AG04450 (cell line): ENCODE data around the gene FMC1. TPM values are rescaled to one million over a fixed set of nuclear protein-coding genes. Genes with fewer than 3 reads are reported as not detected.
A peak's percentile ranks its signal among the peaks of the same experiment; 100 is the strongest.
"Not testable (repeated sequence)": the region's sequence is repeated elsewhere in the genome, so short reads cannot be mapped to it uniquely, and the experiment has no call there.

Experiments used
- CTCF ChIA-PET: fragments of 300-600, 350-600 bp; formaldehyde crosslinking; extraction: SDS; loops from one replicate; lab custom pipeline; 2022; ENCODE audit warnings: antibody characterized with exemption, inconsistent platforms; lab: Charles Lee
- POLR2A ChIA-PET: fragments of 350-600 bp; formaldehyde crosslinking; extraction: SDS; loops from one replicate; lab custom pipeline; 2021; ENCODE audit warnings: antibody characterized with exemption, inconsistent platforms; lab: Yijun Ruan, JAX
- DNase-seq: peaks from one replicate; pipeline ENCODE4 v3.0.0-alpha.2; 2011; ENCODE audit warnings: low read depth, low spot score
- H3K27ac ChIP-seq: one replicate; pipeline ENCODE4 v1.5.1; 2012; ENCODE audit warnings: low read depth, low read length, control low read depth
- H3K27me3 ChIP-seq: one replicate; pipeline ENCODE4 v1.6.0; 2012; ENCODE audit warnings: low read length; ENCODE audit not compliant: control insufficient read depth, insufficient read depth
- H3K4me3 ChIP-seq: 2 replicates; pipeline ENCODE4 v1.5.1; 2011; ENCODE audit warnings: mild to moderate bottlenecking, low read depth, low read length, control low read depth
- H3K9me3 ChIP-seq: 2 replicates; pipeline ENCODE4 v1.5.1; 2012; ENCODE audit warnings: low read length; ENCODE audit not compliant: control insufficient read depth, insufficient read depth
- polyA plus RNA-seq: library from polyadenylated mRNA; depleted of rRNA; stranded (reverse); fragments of >200 nt; gene quantifications from 2 replicates; pipeline ENCODE4 v1.2.3, GENCODE V29; 2011
- TF ChIP-seq, protein P1 (sequence below): IDR thresholded peaks from 2 replicates; pipeline ENCODE4 v1.5.1; 2011; ENCODE audit warnings: low read depth, low read length, control low read depth, inconsistent platforms

FMC1 gene
- polyA plus RNA-seq, 1 experiment, result 8.8 TPM

DNA sequence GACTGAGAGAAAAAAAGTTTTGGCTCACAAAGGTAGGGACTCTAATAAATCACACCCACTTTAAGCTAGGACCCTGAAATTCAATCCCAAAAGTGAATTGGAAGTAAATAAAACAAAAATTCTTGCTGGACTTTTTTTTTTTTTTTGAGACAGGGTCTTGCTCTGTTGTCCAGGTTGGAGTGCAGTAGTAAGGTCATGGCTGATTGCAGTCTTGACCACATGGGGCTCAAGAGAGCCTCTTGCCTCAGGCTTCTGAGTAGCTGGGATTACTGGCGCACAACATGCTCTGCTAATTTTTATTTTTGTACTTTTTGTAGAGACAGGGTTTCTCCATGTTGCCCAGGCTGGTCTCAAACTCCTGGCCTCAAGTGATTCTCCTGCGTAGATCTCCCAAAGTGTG is 13.6 kb downstream of the FMC1 start:
- no peak for DNase-seq
- Histone ChIP-seq H3K27me3 (no peaks in the 10 kb centered on the region), H3K9me3 (peaks cover 4% of the 10 kb centered on the region; the same call in 1 of the 2 replicates), H3K27ac (no peak overlapping the region), H3K4me3 (no peak overlapping the region)
- TF ChIP-seq, protein P1, sequence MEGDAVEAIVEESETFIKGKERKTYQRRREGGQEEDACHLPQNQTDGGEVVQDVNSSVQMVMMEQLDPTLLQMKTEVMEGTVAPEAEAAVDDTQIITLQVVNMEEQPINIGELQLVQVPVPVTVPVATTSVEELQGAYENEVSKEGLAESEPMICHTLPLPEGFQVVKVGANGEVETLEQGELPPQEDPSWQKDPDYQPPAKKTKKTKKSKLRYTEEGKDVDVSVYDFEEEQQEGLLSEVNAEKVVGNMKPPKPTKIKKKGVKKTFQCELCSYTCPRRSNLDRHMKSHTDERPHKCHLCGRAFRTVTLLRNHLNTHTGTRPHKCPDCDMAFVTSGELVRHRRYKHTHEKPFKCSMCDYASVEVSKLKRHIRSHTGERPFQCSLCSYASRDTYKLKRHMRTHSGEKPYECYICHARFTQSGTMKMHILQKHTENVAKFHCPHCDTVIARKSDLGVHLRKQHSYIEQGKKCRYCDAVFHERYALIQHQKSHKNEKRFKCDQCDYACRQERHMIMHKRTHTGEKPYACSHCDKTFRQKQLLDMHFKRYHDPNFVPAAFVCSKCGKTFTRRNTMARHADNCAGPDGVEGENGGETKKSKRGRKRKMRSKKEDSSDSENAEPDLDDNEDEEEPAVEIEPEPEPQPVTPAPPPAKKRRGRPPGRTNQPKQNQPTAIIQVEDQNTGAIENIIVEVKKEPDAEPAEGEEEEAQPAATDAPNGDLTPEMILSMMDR, result no peak
- ChIA-PET CTCF (interaction anchor here (0.6 to 2.2 kb wide), 2 partner anchors 15 to 33 kb away, joined by 3 to 10 read pairs; partner anchors contain the start of gene FMC1), POLR2A (no interaction called here)

GRCh38 chr7:139355320-139355719 is 14.2 kb downstream of the FMC1 start:
- no peak for DNase-seq
- no peak overlapping the region for H3K27ac ChIP-seq
- ChIA-PET POLR2A (no interaction called here), CTCF (interaction anchor here (2.2 kb wide), 1 partner anchor 15 kb away, joined by 10 read pairs; the partner anchor contains the start of gene FMC1)
- TF ChIP-seq, protein P1, result no peak
- H3K9me3 ChIP-seq, result peaks cover 4% of the 10 kb centered on the region; the same call in 1 of the 2 replicates
- no peaks in the 10 kb centered on the region for H3K27me3 ChIP-seq
- no peak overlapping the region for H3K4me3 ChIP-seq

DNA sequence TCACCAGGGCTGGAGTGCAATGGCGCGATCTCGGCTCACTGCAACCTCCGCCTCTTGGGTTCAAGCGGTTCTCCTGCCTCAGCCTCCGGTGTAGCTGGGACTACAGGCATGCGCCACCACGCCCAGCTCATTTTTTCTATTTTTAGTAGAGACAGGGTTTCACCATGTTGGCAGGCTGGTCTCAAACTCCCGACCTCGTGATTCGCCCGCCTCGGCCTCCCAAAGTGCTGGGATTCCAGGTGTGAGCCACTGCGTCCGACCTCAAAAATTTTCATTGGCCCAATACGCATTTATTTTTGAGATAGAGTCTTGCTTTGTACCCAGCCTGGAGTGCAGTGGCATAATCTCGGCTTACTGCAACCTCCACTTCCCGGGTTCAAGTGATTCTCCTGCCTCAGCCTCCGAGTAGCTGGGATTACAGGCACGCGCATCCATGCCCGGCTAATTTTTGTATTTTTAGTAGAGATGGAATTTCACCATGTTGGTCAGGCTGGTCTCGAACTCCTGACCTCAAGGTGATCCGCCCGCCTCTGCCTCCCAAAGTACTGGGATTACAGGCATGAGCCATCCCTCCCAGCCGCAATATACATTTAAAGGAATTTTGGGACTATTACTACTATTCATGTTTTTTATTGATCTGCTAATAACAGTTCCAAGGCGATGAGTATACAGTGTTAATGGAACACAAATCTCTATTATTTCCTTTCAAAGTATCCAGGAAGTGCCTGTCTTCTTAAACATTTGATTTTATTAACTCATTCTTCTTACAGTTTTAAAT is 16.8 kb downstream of the FMC1 start:
- not testable (repeated sequence) for H3K9me3 ChIP-seq, DNase-seq, H3K27ac ChIP-seq, H3K27me3 ChIP-seq
- ChIA-PET POLR2A (interaction anchor here (0.6 kb wide), 1 partner anchor 18 kb away, joined by 3 read pairs; no protein-coding TSS in a partner anchor), CTCF (interaction anchor here (0.5 kb wide), 1 partner anchor 1021 kb away, joined by 5 read pairs; no protein-coding TSS in a partner anchor)
- H3K4me3 ChIP-seq, result peak overlapping the region; percentile 99

DNA sequence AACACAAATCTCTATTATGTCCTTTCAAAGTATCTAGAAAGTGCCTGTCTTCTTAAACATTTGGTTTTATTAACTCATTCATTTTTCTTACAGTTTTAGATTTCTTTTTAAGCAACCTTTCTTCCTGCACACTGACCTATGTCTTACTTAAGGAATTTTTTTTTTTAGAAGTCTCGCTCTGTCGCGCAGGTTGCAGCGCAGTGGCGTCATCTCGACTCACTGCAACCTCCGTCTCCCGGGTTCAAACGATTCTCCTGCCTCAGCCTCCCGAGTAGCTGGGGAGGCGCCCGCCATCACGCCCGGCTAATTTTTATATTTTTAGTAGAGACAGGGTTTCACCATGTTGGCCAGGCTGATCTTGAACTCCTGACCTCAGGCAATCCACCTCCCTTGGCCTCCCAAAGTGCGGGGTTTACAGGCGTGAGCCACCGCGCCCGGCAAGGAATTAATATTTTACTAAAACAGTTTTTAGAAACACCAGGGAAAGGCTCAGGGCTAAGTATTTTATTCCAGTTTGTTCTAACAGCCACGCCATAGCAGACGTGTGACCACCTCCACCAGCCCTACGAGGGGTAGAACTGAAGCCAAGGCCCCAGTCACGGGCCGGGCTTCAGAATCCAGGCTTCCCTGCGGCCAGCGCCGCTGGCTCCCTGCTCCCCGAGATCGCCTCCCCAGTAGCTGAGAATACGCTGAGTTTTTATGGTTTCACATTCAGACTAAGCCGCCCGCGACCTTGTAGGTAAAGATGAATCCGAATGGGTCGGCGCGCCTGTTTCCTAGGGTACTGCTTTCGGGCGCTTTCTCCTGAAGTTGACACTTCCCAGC is 17.6 kb downstream of the FMC1 start:
- Histone ChIP-seq H3K27ac (peak overlapping the region; percentile 97), H3K4me3 (peak overlapping the region; percentile 99), H3K27me3 (no peaks in the 10 kb centered on the region), H3K9me3 (peaks cover 4% of the 10 kb centered on the region; the same call in 1 of the 2 replicates)
- TF ChIP-seq, protein P1, result no peak
- DNase-seq, result no peak
- ChIA-PET CTCF (interaction anchor here (1.7 kb wide), 1 partner anchor 15 kb away, joined by 4 read pairs; no protein-coding TSS in a partner anchor), POLR2A (no interaction called here)
